HUES64 (cell line): ENCODE results near the gene CITED4.

ENCODE experiments used
- H3K27ac ChIP-seq: 2 replicates; pipeline ENCODE4 v1.7.0; 2013; ENCODE audit warnings: low read depth, low read length, inconsistent platforms
- H3K27me3 ChIP-seq: 2 replicates; pipeline ENCODE4 v1.6.1; 2013; ENCODE audit warnings: mild to moderate bottlenecking, low read length; ENCODE audit not compliant: insufficient read depth
- H3K36me3 ChIP-seq: 2 replicates; pipeline ENCODE4 v1.6.1; 2013; ENCODE audit warnings: mild to moderate bottlenecking, low read length; ENCODE audit not compliant: insufficient read depth
- H3K4me1 ChIP-seq: 2 replicates; pipeline ENCODE4 v1.6.1; 2013; ENCODE audit warnings: mild to moderate bottlenecking, low read length, moderate library complexity; ENCODE audit not compliant: insufficient read depth
- H3K4me3 ChIP-seq: 2 replicates; pipeline ENCODE4 v1.5.1; 2013; ENCODE audit warnings: mild to moderate bottlenecking, low read length, moderate library complexity
- H3K9ac ChIP-seq: 2 replicates; pipeline ENCODE4 v1.6.1; 2013; ENCODE audit warnings: mild to moderate bottlenecking, low read depth, low read length
- H3K9me3 ChIP-seq: 2 replicates; pipeline ENCODE4 v1.6.1; 2013; ENCODE audit warnings: low read depth, low read length; ENCODE audit not compliant: insufficient read depth
- WGBS: fragments of 150-250, 120-280 bp; methylation state at CpG from one replicate; pipeline ENCODE4 v1.1.7; 2013; ENCODE audit warnings: missing lambda C conversion rate; 5-methylcytosine and 5-hydroxymethylcytosine counted together

CITED4 gene

GRCh38 chr1:40884055-40884795 is 22.1 kb upstream of the CITED4 start:
- Histone ChIP-seq H3K9me3 (no peaks in the 10 kb centered on the region), H3K27ac (no peak overlapping the region), H3K4me3 (peak overlapping the region; percentile 53), H3K9ac (no peak overlapping the region), H3K36me3 (no peaks in the 10 kb centered on the region), H3K4me1 (peaks cover 4% of the 10 kb centered on the region; the same call in 1 of the 2 replicates), H3K27me3 (peaks cover 21% of the 10 kb centered on the region)
- WGBS, result 20% methylated on average over 72 of the region's 73 CpGs

- 75% methylated on average over 6 of the region's 6 CpGs for WGBS
- Histone ChIP-seq H3K4me3 (no peak overlapping the region), H3K27ac (no peak overlapping the region), H3K27me3 (peaks cover 21% of the 10 kb centered on the region), H3K9me3 (peaks cover 7% of the 10 kb centered on the region), H3K4me1 (peaks cover 11% of the 10 kb centered on the region; the same call in 1 of the 2 replicates), H3K9ac (no peak overlapping the region), H3K36me3 (no peaks in the 10 kb centered on the region)
Measured at GRCh38 chr1:40880813-40881549, 18.8 kb upstream of the CITED4 start.

- Histone ChIP-seq H3K4me3 (no peak overlapping the region), H3K36me3 (no peaks in the 10 kb centered on the region), H3K9ac (no peak overlapping the region), H3K27me3 (peaks cover 17% of the 10 kb centered on the region), H3K9me3 (peaks cover 7% of the 10 kb centered on the region), H3K4me1 (peaks cover 11% of the 10 kb centered on the region; the same call in 1 of the 2 replicates), H3K27ac (no peak overlapping the region)
- 88% methylated on average over 11 of the region's 11 CpGs for WGBS
Measured at GRCh38 chr1:40879482-40880175, 17.5 kb upstream of the CITED4 start.

GRCh38 chr1:40878906-40879305 is 16.7 kb upstream of the CITED4 start:
- H3K36me3 ChIP-seq, result no peaks in the 10 kb centered on the region
- peaks cover 11% of the 10 kb centered on the region; the same call in 1 of the 2 replicates for H3K4me1 ChIP-seq
- H3K9me3 ChIP-seq, result peaks cover 7% of the 10 kb centered on the region
- H3K27ac ChIP-seq, result no peak overlapping the region
- WGBS, result 99% methylated on average over 2 of the region's 2 CpGs
- no peak overlapping the region for H3K4me3 ChIP-seq
- no peak overlapping the region for H3K9ac ChIP-seq
- H3K27me3 ChIP-seq, result peaks cover 10% of the 10 kb centered on the region

GRCh38 chr1:40877698-40878097 is 15.5 kb upstream of the CITED4 start:
- Histone ChIP-seq H3K9me3 (peaks cover 7% of the 10 kb centered on the region), H3K4me3 (no peak overlapping the region), H3K36me3 (no peaks in the 10 kb centered on the region), H3K27me3 (no peaks in the 10 kb centered on the region), H3K4me1 (peaks cover 11% of the 10 kb centered on the region; the same call in 1 of the 2 replicates), H3K9ac (no peak overlapping the region), H3K27ac (no peak overlapping the region)
- WGBS, result 63% methylated on average over 4 of the region's 4 CpGs

GRCh38 chr1:40876891-40877290 is 14.7 kb upstream of the CITED4 start:
- H3K9ac ChIP-seq, result no peak overlapping the region
- 100% methylated on average over 1 of the region's 1 CpG for WGBS

GRCh38 chr1:40876436-40876761 is 14.2 kb upstream of the CITED4 start:
- 93% methylated on average over 2 of the region's 2 CpGs for WGBS
- Histone ChIP-seq H3K27me3 (no peaks in the 10 kb centered on the region), H3K27ac (no peak overlapping the region), H3K9me3 (peaks cover 7% of the 10 kb centered on the region), H3K36me3 (no peaks in the 10 kb centered on the region), H3K4me3 (no peak overlapping the region), H3K9ac (no peak overlapping the region), H3K4me1 (peaks cover 11% of the 10 kb centered on the region; the same call in 1 of the 2 replicates)

More at GRCh38 chr1:40876891-40877290, 14.7 kb upstream of the CITED4 start:
- Histone ChIP-seq H3K4me1 (peaks cover 11% of the 10 kb centered on the region; the same call in 1 of the 2 replicates), H3K36me3 (no peaks in the 10 kb centered on the region), H3K27me3 (no peaks in the 10 kb centered on the region), H3K4me3 (no peak overlapping the region), H3K9me3 (peaks cover 7% of the 10 kb centered on the region), H3K27ac (no peak overlapping the region)

- no peaks in the 10 kb centered on the region for H3K27me3 ChIP-seq
- peaks cover 7% of the 10 kb centered on the region for H3K9me3 ChIP-seq
- peaks cover 7% of the 10 kb centered on the region; the same call in 1 of the 2 replicates for H3K4me1 ChIP-seq
- no peak overlapping the region for H3K27ac ChIP-seq
- H3K4me3 ChIP-seq, result no peak overlapping the region
- no peak overlapping the region for H3K9ac ChIP-seq
- no peaks in the 10 kb centered on the region for H3K36me3 ChIP-seq
- WGBS, result 93% methylated on average over 7 of the region's 7 CpGs
Measured at GRCh38 chr1:40873863-40874472, 11.8 kb upstream of the CITED4 start.

GRCh38 chr1:40872276-40872675 is 10.1 kb upstream of the CITED4 start:
- H3K9me3 ChIP-seq, result peaks cover 7% of the 10 kb centered on the region
- no peak overlapping the region for H3K9ac ChIP-seq
- no peak overlapping the region for H3K4me3 ChIP-seq
- no peaks in the 10 kb centered on the region for H3K27me3 ChIP-seq
- 91% methylated on average over 3 of the region's 3 CpGs for WGBS
- no peak overlapping the region for H3K27ac ChIP-seq
- no peaks in the 10 kb centered on the region for H3K36me3 ChIP-seq
- H3K4me1 ChIP-seq, result 0 out of 2 replicates have a peak, but pooled peaks cover under 1% of the 10 kb centered on the region

- Histone ChIP-seq H3K9me3 (no peaks in the 10 kb centered on the region), H3K9ac (no peak overlapping the region), H3K4me1 (no peaks in the 10 kb centered on the region), H3K4me3 (no peak overlapping the region), H3K27ac (no peak overlapping the region), H3K36me3 (no peaks in the 10 kb centered on the region), H3K27me3 (no peaks in the 10 kb centered on the region)
- WGBS, result 86% methylated on average over 2 of the region's 2 CpGs
Measured at GRCh38 chr1:40870135-40870728, 8.1 kb upstream of the CITED4 start.
